Esophagus squamous epithelium (tissue), 4 donors: Measurements from ENCODE around the gene STK4.

Source experiments
- POLR2A ChIP-seq, 4 donors: fragments of 450-650 bp; IDR thresholded peaks; one replicate each; pipeline ENCODE4 v1.6.1; 2017; ENCODE audit warnings: antibody characterized with exemption in 4 of 4, mild to moderate bottlenecking in 4 of 4, moderate library complexity in 3 of 4
- TF ChIP-seq, protein P1 (sequence below), 6 experiments: fragments of 450-650 bp in 4 of 6; fragments of 200-600 bp in 2 of 6; sonication (generic) in 2 of 6; IDR thresholded peaks; one replicate each; pipeline ENCODE4 v1.5.1; 2016 to 2019; ENCODE audit warnings: antibody characterized with exemption in 6 of 6, mild to moderate bottlenecking in 4 of 6, moderate library complexity in 4 of 6

DNA sequence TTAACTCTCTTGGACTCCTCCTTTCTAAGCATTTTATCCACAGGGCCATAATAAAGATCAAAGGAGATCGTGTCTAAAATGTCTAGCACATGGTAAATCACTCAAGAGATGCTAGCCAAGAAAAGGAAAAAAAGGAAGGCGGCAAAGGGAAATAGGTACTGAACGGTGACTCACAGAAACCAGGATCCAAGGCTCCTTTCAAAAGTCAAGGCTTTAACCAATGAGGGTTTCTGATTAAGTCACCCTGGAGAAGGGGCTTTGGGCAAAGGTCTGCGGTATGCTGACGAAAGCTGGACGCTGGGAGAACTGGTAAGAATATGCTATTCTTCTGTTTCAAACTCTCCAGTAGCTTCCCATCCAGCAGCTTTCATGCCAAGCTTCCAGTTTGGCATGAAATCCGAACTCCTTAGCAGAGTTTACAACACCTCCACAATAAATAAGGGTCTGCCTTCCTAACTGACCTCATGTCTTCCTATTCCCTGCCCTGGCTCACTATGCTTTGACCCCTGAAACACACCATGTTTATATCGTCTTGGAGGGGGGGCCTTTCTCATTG is 7.2 kb upstream of the STK4 start:
- no peak for TF ChIP-seq POLR2A (IDR thresholded peaks at IDR 0.05)
- TF ChIP-seq, protein P1, sequence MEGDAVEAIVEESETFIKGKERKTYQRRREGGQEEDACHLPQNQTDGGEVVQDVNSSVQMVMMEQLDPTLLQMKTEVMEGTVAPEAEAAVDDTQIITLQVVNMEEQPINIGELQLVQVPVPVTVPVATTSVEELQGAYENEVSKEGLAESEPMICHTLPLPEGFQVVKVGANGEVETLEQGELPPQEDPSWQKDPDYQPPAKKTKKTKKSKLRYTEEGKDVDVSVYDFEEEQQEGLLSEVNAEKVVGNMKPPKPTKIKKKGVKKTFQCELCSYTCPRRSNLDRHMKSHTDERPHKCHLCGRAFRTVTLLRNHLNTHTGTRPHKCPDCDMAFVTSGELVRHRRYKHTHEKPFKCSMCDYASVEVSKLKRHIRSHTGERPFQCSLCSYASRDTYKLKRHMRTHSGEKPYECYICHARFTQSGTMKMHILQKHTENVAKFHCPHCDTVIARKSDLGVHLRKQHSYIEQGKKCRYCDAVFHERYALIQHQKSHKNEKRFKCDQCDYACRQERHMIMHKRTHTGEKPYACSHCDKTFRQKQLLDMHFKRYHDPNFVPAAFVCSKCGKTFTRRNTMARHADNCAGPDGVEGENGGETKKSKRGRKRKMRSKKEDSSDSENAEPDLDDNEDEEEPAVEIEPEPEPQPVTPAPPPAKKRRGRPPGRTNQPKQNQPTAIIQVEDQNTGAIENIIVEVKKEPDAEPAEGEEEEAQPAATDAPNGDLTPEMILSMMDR (IDR thresholded peaks at IDR 0.05): no peak
